ENCODE results near the gene YAE1. TPM values are rescaled to one million over a fixed set of nuclear protein-coding genes. Genes with fewer than 3 reads are reported as not detected.

YAE1 gene
- total RNA-seq, 1 donor from 2014 or later: 20.9 TPM

DNA sequence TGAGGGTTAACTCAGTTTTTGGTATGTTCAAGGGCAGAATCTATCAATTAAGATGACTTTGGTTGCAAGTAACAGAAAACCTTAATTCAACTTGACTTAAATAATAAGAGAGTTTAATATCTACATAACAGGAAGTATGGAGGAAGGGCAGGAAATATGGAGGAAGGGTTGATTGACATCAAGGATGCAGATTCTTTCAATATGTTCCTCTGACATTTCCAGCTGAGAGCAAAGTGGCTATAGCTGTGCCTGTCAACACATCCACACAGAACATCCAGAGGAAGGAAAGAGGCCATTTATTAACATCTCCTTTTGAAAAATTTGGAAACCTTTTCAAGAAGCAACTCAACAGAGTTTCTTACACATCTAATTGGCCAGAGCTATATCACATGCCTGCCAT, 37.7 kb downstream of the YAE1 start:
- H3K4me3 ChIP-seq (ENCODE audit: low read depth, low read length): no peak overlapping the region
- TF ChIP-seq, protein P1, sequence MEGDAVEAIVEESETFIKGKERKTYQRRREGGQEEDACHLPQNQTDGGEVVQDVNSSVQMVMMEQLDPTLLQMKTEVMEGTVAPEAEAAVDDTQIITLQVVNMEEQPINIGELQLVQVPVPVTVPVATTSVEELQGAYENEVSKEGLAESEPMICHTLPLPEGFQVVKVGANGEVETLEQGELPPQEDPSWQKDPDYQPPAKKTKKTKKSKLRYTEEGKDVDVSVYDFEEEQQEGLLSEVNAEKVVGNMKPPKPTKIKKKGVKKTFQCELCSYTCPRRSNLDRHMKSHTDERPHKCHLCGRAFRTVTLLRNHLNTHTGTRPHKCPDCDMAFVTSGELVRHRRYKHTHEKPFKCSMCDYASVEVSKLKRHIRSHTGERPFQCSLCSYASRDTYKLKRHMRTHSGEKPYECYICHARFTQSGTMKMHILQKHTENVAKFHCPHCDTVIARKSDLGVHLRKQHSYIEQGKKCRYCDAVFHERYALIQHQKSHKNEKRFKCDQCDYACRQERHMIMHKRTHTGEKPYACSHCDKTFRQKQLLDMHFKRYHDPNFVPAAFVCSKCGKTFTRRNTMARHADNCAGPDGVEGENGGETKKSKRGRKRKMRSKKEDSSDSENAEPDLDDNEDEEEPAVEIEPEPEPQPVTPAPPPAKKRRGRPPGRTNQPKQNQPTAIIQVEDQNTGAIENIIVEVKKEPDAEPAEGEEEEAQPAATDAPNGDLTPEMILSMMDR (conservative IDR thresholded peaks at IDR 0.05; ENCODE audit: low read depth, low read length): no peak
- no peak for DNase-seq (ENCODE audit: low read depth)

DNA sequence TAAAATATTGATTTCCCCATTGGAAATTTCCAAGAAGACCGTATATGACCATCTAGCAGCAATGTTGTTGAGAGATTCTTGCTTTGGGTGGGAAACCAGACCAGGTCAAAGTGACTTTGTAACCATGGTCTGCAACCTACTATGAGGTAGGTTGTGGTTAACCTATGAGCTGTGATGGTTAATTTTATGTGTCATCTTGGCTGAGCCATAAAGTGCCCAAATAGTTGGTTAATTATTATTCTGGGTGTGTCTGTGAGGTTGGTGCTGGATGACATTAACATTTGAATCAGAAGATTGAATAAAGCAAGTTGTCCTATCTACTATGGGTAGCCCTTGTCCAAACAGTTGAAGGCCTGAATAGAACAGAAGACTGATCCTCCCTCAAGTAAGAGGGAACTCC, 38.9 kb downstream of the YAE1 start:
- TF ChIP-seq, protein P1 (conservative IDR thresholded peaks at IDR 0.05; ENCODE audit: low read depth, low read length): no peak
- H3K4me3 ChIP-seq (ENCODE audit: low read depth, low read length): no peak overlapping the region
- DNase-seq (ENCODE audit: low read depth): no peak

DNA sequence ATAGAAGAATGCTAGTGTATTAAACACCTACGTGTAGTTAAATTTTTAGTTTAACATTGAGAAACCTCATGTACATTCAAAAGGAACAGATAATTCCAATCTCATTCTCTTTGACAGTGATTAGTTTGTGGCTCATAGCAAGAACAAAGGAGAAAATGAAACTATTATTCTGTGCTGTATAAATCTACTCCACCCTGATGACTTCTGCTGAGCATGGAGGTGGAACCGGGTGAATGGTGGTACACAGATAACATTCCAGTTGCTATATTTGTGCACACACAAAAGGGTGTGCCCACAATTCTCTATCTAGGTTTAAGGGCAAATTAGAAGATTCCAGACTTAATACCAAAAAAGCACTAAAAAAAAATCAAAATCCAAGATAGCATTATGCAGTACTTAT, 40.1 kb downstream of the YAE1 start:
- no peak for DNase-seq (ENCODE audit: low read depth)

DNA sequence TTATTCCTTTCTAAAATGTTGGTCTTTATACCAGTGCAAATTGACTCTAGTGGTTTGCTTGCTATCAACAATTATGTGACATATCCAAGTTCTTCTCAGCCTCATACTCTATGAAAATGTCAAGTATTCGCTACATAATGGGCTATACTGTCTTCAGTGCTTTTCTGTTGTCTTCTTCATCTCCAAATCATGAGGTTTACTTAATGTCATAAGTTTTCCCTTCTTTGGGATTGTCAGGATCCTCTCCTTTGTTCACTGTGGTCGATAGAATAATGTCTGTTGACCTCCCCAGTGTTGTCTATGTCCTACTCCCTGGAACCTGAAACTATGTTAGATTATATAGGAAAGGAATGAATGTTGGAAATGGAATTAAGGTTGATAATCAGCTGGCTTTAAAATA, 40.7 kb downstream of the YAE1 start:
- TF ChIP-seq, protein P1 (conservative IDR thresholded peaks at IDR 0.05; ENCODE audit: low read depth, low read length): no peak
- no peak overlapping the region for H3K4me3 ChIP-seq (ENCODE audit: low read depth, low read length)
- no peak for DNase-seq (ENCODE audit: low read depth)

More for the DNA sequence above, 40.1 kb downstream of the YAE1 start:
- no peak overlapping the region for H3K4me3 ChIP-seq (ENCODE audit: low read depth, low read length)
- TF ChIP-seq, protein P1 (conservative IDR thresholded peaks at IDR 0.05; ENCODE audit: low read depth, low read length): no peak

DNA sequence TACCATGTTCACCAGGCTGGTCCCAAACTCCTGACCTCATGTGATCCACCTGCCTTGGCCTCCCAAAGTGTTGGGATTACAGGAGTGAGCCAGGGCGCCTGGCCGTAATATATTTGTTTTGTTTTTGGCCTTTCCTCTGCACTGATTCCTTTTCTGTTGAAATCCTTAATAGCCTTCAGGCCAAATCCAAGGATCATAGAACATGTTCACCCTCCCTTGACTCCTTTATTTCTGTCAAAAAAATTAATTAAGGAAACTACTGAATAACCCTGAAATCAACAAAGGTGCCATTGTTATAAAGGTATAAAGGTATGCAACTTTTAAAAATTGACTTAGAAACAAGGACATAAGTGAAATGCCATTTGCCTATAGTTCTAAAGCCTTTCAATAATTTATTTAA, 41.7 kb downstream of the YAE1 start:
- TF ChIP-seq, protein P1 (conservative IDR thresholded peaks at IDR 0.05; ENCODE audit: low read depth, low read length): no peak
- no peak for DNase-seq (ENCODE audit: low read depth)
- no peak overlapping the region for H3K4me3 ChIP-seq (ENCODE audit: low read depth, low read length)

DNA sequence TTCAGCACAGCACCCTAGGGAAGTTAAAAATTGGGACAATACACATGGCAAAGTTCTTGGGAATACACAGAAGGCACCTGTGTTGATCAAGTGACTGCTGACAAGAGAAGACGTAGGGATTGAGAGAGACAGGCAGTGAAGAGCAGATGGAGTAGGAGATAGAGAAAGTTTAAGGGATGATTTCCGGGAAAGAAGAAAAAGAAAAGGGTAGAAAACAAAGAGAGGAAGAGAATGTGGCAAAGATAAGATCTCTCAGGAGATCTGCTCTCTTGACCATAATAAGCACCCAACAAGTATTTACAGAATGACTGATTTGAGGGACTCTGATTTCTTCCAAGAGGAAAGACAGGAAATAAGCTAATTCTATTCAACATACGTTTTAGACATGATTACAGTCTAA, 42.1 kb downstream of the YAE1 start:
- TF ChIP-seq, protein P1 (conservative IDR thresholded peaks at IDR 0.05; ENCODE audit: low read depth, low read length): no peak
- H3K4me3 ChIP-seq (ENCODE audit: low read depth, low read length): no peak overlapping the region
- DNase-seq (ENCODE audit: low read depth): no peak

DNA sequence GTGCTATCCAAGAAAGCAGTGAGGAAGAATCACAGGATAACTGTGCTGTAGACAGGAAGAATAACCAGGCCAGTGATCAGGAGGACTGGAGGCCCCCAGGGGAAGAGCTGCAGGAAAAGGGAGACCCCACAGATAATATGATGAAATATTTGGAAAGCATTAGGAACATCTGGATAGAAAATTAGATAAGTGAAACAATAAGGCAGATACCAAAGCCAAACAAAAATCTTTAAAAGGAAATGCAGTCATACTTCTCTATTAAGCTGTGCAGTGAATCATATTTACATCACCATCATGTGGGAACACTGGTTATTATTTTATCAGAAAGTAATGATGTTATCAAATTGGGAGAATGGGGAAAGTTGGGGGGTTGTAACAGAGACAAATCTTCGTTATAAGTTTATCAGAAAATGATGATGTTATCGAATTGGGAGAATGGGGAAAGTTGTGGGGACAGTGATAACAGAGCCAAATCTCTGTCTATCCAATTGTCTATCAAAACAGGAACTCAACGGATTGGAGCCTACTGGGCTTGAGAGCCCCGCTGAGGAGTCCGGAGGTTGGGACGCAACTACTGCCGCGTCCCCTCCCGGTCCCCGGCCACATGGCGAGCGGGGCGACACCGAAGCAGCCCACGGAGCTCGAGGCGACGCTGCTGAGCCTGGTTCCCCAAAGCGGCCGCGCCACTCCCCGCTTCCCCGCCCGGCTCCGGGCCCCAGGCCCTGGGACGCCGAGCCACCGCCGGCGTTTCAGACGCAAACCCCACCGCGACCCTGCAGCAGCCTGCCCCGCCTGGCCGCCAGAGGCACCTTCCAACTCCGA, 43.1 kb downstream of the YAE1 start:
- TF ChIP-seq, protein P1 (conservative IDR thresholded peaks at IDR 0.05; ENCODE audit: low read depth, low read length): no peak
- peak overlapping the region; percentile 30 for H3K4me3 ChIP-seq (ENCODE audit: low read depth, low read length)
- no peak for DNase-seq (ENCODE audit: low read depth)

Data from epithelial cell of proximal tubule (primary cell).